K562 (cell line): ENCODE data around the gene CACNG8. TPM values are rescaled to one million over a fixed set of nuclear protein-coding genes. Genes with fewer than 3 reads are reported as not detected.

Experiments used
- ATAC-seq: fragments of 200-7000 bp; cut with Tn5 transposase; 3 replicates; pipeline ENCODE4 v1.9.1; 2020; ENCODE audit warnings: moderate library complexity
- BruUV-seq: library from RNA; stranded (reverse); fragments of 400-500 nt; replicated peaks from 2 replicates; lab custom pipeline; 2021; lab: Mats Ljungman, UMichigan
- CTCF ChIA-PET: fragments of 300-600 bp; formaldehyde crosslinking; extraction: SDS; loops from one replicate; lab custom pipeline; 2021; ENCODE audit warnings: low intra/inter-chr PET ratio; lab: Yijun Ruan, JAX
- POLR2A ChIA-PET: fragments of 300-600, 350-650 bp; sonication (Branson Sonifier 250); formaldehyde crosslinking; extraction: SDS; loops from one replicate; lab custom pipeline; 2021; ENCODE audit warnings: antibody characterized with exemption, inconsistent platforms; lab: Yijun Ruan, JAX
- DNase-seq, 4 experiments: peaks; one replicate each; pipeline versions ENCODE4 v3.0.0 to v3.0.0-alpha.2; 2011 to 2018; ENCODE audit warnings: low spot score in 3 of 4, mixed read lengths in 3 of 4; ENCODE audit errors: extremely low read depth in 1 of 4
- FAIRE-seq: peaks from 2 replicates; lab custom pipeline; 2011; peaks lifted over from hg19 to GRCh38; lab: Jason Lieb, UNC
- H2AFZ ChIP-seq: 2 replicates; pipeline ENCODE4 v1.6.0; 2011; ENCODE audit warnings: low read depth, low read length, control low read depth, inconsistent platforms
- H3K27ac ChIP-seq: fragments of 200-600 bp; 3 replicates; pipeline ENCODE4 v1.8.0; 2011; ENCODE audit warnings: low read depth, mild to moderate bottlenecking, control low read depth, inconsistent platforms, low read length, moderate library complexity, mixed read lengths; ENCODE audit errors: extremely low read depth
- H3K27me3 ChIP-seq, 2 experiments: fragments of 300-600 bp in 1 of 2; 2 replicates in 1 of 2; 3 replicates in 1 of 2; pipeline versions ENCODE4 v1.6.0 to v1.8.0; 2011; ENCODE audit warnings: inconsistent platforms in 2 of 2, low read length in 2 of 2, mild to moderate bottlenecking in 1 of 2, mixed read lengths in 1 of 2, moderate library complexity in 1 of 2; ENCODE audit not compliant: control insufficient read depth in 2 of 2, insufficient read depth in 2 of 2
- H3K36me3 ChIP-seq: fragments of 300-600 bp; 3 replicates; pipeline ENCODE4 v1.8.0; 2011; ENCODE audit warnings: mild to moderate bottlenecking, low read length, inconsistent platforms; ENCODE audit not compliant: control insufficient read depth, insufficient read depth
- H3K4me1 ChIP-seq, 2 experiments: fragments of 200-600 bp in 1 of 2; replicated peaks in 1 of 2; 2 replicates in 1 of 2; 3 replicates in 1 of 2; pipeline versions ENCODE4 v1.5.1 to v1.8.0; 2011; ENCODE audit warnings: inconsistent platforms in 2 of 2, low read length in 2 of 2, mild to moderate bottlenecking in 1 of 2, mixed read lengths in 1 of 2, moderate library complexity in 1 of 2; ENCODE audit not compliant: control insufficient read depth in 2 of 2, insufficient read depth in 2 of 2
- H3K4me2 ChIP-seq: 2 replicates; pipeline ENCODE4 v1.6.1; 2011; ENCODE audit warnings: low read length, control low read depth, inconsistent platforms, mixed read lengths; ENCODE audit not compliant: insufficient read depth
- H3K4me3 ChIP-seq: fragments of 200-600 bp; sonication (generic), shearing (Covaris generic); 2 replicates; pipeline ENCODE4 v1.5.1; 2016; ENCODE audit warnings: control low read depth, inconsistent platforms
- H3K79me2 ChIP-seq: fragments of 200-600 bp; 3 replicates; pipeline ENCODE4 v1.8.0; 2011; ENCODE audit warnings: low read length, inconsistent platforms; ENCODE audit not compliant: control insufficient read depth, insufficient read depth
- H3K9ac ChIP-seq, 2 experiments: 2 replicates each; pipeline versions ENCODE4 v1.6.0 to v1.6.1; 2011; ENCODE audit warnings: low read depth in 2 of 2, low read length in 2 of 2, control low read depth in 1 of 2, inconsistent platforms in 1 of 2, mild to moderate bottlenecking in 1 of 2, mixed read lengths in 1 of 2; ENCODE audit not compliant: insufficient read depth in 1 of 2
- H3K9me1 ChIP-seq: one replicate; pipeline ENCODE4 v1.6.0; 2011; ENCODE audit warnings: inconsistent platforms, mild to moderate bottlenecking, low read length, moderate library complexity; ENCODE audit not compliant: control insufficient read depth, insufficient read depth
- H3K9me3 ChIP-seq: replicated peaks from 2 replicates; pipeline ENCODE4 v1.5.1; 2011; ENCODE audit warnings: low read depth, low read length, inconsistent platforms; ENCODE audit not compliant: control insufficient read depth, insufficient read depth
- H4K20me1 ChIP-seq: replicated peaks from 2 replicates; pipeline ENCODE4 v1.6.1; 2011; ENCODE audit warnings: low read length, inconsistent platforms, mixed read lengths; ENCODE audit not compliant: control insufficient read depth, insufficient read depth
- AFF4 ChIP-seq: sonication (generic); formaldehyde crosslinking; IDR thresholded peaks from 2 replicates; pipeline ENCODE4 v1.8.0; 2023; ENCODE audit warnings: mild to moderate bottlenecking, missing genetic modification reagents
- CBX5 ChIP-seq: IDR thresholded peaks from 2 replicates; pipeline ENCODE4 v1.6.1; 2014; ENCODE audit warnings: low read depth, borderline replicate concordance
- CREBBP ChIP-seq: IDR thresholded peaks from one replicate; pipeline ENCODE4 v1.6.1; 2012; ENCODE audit warnings: low read depth, mild to moderate bottlenecking, control low read depth, inconsistent platforms, low read length
- HNRNPK ChIP-seq: fragments of 200-400 bp; formaldehyde crosslinking; IDR thresholded peaks from one replicate; pipeline ENCODE4 v1.6.1; 2018; ENCODE audit warnings: mild to moderate bottlenecking, low read depth, low read length; ENCODE audit not compliant: poor library complexity, severe bottlenecking
- MTF1 ChIP-seq: fragments of 250-450 bp; sonication (Bioruptor Pico); IDR thresholded peaks from 2 replicates; pipeline ENCODE4 v1.9.0; 2021; ENCODE audit warnings: moderate library complexity, mild to moderate bottlenecking, inconsistent platforms, borderline replicate concordance
- NR4A1 ChIP-seq, 2 experiments: fragments of 250-450 bp in 1 of 2; fragments of 450-650 bp in 1 of 2; sonication (Bioruptor Pico) in 1 of 2; IDR thresholded peaks; 2 replicates each; pipeline versions ENCODE4 v1.4.0 to v1.6.1; 2016 to 2020; ENCODE audit warnings: mild to moderate bottlenecking in 2 of 2, missing compliant biosample characterization in 1 of 2, missing genetic modification characterization in 1 of 2, moderate library complexity in 1 of 2
- RAD21 ChIP-seq, 2 experiments: fragments of 250-450 bp in 1 of 2; fragments of 450-650 bp in 1 of 2; sonication (Bioruptor Pico) in 1 of 2; formaldehyde crosslinking in 1 of 2; IDR thresholded peaks in 1 of 2; conservative IDR thresholded peaks in 1 of 2; 2 replicates each; pipeline versions ENCODE4 v1.4.0 to v1.8.0; 2020 to 2022; ENCODE audit warnings: mild to moderate bottlenecking in 2 of 2, moderate library complexity in 1 of 2
- RBFOX2 ChIP-seq: fragments of 200-400 bp; formaldehyde crosslinking; IDR thresholded peaks from 2 replicates; pipeline ENCODE4 v1.6.1; 2017; ENCODE audit warnings: low read depth, mild to moderate bottlenecking, low read length, moderate library complexity
- SMC3 ChIP-seq: conservative IDR thresholded peaks from 2 replicates; pipeline ENCODE4 v1.6.1; 2011; ENCODE audit warnings: low read depth, low read length, improper control_type of control experiment; ENCODE audit not compliant: insufficient read depth
- WGBS: fragments of 100-300 bp; shearing (Covaris generic); methylation state at CpG from one replicate; pipeline ENCODE4 v1.1.6; 2016; ENCODE audit warnings: low coverage, mixed read lengths; ENCODE audit not compliant: insufficient coverage; ENCODE audit errors: missing lambda C conversion rate; 5-methylcytosine and 5-hydroxymethylcytosine counted together
- in situ Hi-C: fragments of 300-500 bp; cut with MboI; formaldehyde crosslinking; loops from 4 replicates; pipeline ENCODE4 v1.15.0; 2018; ENCODE audit warnings: inconsistent platforms, mixed read lengths
- intact Hi-C: fragments of 100-400 bp; cut with micrococcal nuclease; formaldehyde crosslinking; loops from 2 replicates; pipeline ENCODE4 v1.14.2; 2022
- polyA plus RNA-seq, 8 experiments: library from polyadenylated mRNA; depleted of rRNA in 4 of 8; stranded (reverse) in 5 of 8; unstranded in 3 of 8; fragments of >200 nt; fragmentation: Nextera tagmentation in 2 of 8; fragmentation: Illumina TruSeq in 1 of 8; extraction: Ambion mirVana in 2 of 8; extraction: Trizol in 1 of 8; gene quantifications; 2 replicates each; pipeline versions ENCODE4 v1.2.1 to v1.2.3, GENCODE V29; 2011 to 2014; ENCODE audit warnings: inconsistent platforms in 1 of 8, missing spikeins in 1 of 8
- total RNA-seq, 7 experiments: library from RNA; depleted of rRNA in 6 of 7; stranded (reverse); fragments of >200 nt in 6 of 7; fragmentation: Illumina TruSeq in 2 of 7; extraction: Trizol in 2 of 7; gene quantifications; 2 replicates each; pipeline versions ENCODE4 v1.2.1 to v1.2.3, GENCODE V29; 2011 to 2021; ENCODE audit warnings: low replicate concordance in 1 of 7
- TF ChIP-seq, protein P1 (sequence below), 3 experiments: IDR thresholded peaks in 2 of 3; conservative IDR thresholded peaks in 1 of 3; 2 replicates each; pipeline ENCODE4 v1.5.1; 2011 to 2012; ENCODE audit warnings: low read length in 3 of 3, mild to moderate bottlenecking in 3 of 3, control low read depth in 2 of 3, improper control_type of control experiment in 1 of 3, inconsistent platforms in 1 of 3, low read depth in 1 of 3, mixed read lengths in 1 of 3, moderate library complexity in 1 of 3; ENCODE audit not compliant: insufficient read depth in 2 of 3

CACNG8 gene
- total and polyA plus RNA-seq, 9 of the 15 experiments (the other 6 are each of a cell fraction or from before 2014, with no cell fraction given): 0.02 to 0.05 TPM; not detected in 7

GRCh38 chr19:54029930-54030490 lies 67.3 kb downstream of the CACNG8 start:
- H3K27ac ChIP-seq: no peak overlapping the region
- in situ Hi-C loops (no loop called here), intact Hi-C loops (loop anchor here (5.0 kb wide), 1 partner anchor 238 kb away; no protein-coding TSS in a partner anchor)
- TF ChIP-seq NR4A1 (CRISPR knock-in tag; IDR thresholded peaks at IDR 0.05) (no peak), NR4A1 (tag; IDR thresholded peaks at IDR 0.05) (no peak), AFF4 (no peak), RAD21 (CRISPR knock-in tag; conservative IDR thresholded peaks at IDR 0.05 in 1 of 2, IDR thresholded peaks at IDR 0.05 in 1 of 2) (peak in 1 of 2 experiments; percentile 72; a peak in 3 of 4 replicates), HNRNPK (peak; percentile 26), MTF1 (CRISPR knock-in tag) (no peak), CBX5 (no peak), RBFOX2 (no peak), SMC3 (peak; percentile 75), CREBBP (no peak)
- TF ChIP-seq, protein P1, sequence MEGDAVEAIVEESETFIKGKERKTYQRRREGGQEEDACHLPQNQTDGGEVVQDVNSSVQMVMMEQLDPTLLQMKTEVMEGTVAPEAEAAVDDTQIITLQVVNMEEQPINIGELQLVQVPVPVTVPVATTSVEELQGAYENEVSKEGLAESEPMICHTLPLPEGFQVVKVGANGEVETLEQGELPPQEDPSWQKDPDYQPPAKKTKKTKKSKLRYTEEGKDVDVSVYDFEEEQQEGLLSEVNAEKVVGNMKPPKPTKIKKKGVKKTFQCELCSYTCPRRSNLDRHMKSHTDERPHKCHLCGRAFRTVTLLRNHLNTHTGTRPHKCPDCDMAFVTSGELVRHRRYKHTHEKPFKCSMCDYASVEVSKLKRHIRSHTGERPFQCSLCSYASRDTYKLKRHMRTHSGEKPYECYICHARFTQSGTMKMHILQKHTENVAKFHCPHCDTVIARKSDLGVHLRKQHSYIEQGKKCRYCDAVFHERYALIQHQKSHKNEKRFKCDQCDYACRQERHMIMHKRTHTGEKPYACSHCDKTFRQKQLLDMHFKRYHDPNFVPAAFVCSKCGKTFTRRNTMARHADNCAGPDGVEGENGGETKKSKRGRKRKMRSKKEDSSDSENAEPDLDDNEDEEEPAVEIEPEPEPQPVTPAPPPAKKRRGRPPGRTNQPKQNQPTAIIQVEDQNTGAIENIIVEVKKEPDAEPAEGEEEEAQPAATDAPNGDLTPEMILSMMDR (IDR thresholded peaks at IDR 0.05 in 2 of 3, conservative IDR thresholded peaks at IDR 0.05 in 1 of 3; ENCODE audit: insufficient read depth in 2 of 3, low read depth in 1 of 3, low read length in 3 of 3): peak; percentile 65 to 87 (median 81)

More at GRCh38 chr19:54029930-54030490, 67.3 kb downstream of the CACNG8 start:
- H3K9me3 ChIP-seq: no peaks in the 10 kb centered on the region
- H3K36me3 ChIP-seq: no peaks in the 10 kb centered on the region
- no TSS peak for BruUV-seq
- H3K4me1 ChIP-seq: peaks cover 3% of the 10 kb centered on the region in 2 experiments; a peak in 1 of 5 replicates
- peak; percentile 83 for ATAC-seq
- H3K27me3 ChIP-seq: no peaks in the 10 kb centered on the region; a peak in 1 of 5 replicates
- ChIA-PET POLR2A (interaction anchor here (0.6 kb wide), 2 partner anchors 117 to 189 kb away, joined by 3 read pairs; no protein-coding TSS in a partner anchor), CTCF (interaction anchor here (0.6 to 2.9 kb wide), 5 partner anchors 15 to 257 kb away, joined by 3 to 18 read pairs (median 4); no protein-coding TSS in a partner anchor)
- 12% methylated on average over 7 of the region's 9 CpGs for WGBS
- FAIRE-seq: peak; percentile 60
- H3K9me1 ChIP-seq: no peaks in the 10 kb centered on the region
- no peaks in the 10 kb centered on the region for H3K79me2 ChIP-seq
- no peak overlapping the region for H3K4me3 ChIP-seq
- no peak overlapping the region for H3K9ac ChIP-seq
- H2AFZ ChIP-seq: no peak overlapping the region
- no peaks in the 10 kb centered on the region for H4K20me1 ChIP-seq
- peak; percentile 63 to 76 (median 64) for DNase-seq
- H3K4me2 ChIP-seq: no peak overlapping the region
